Measurements from ENCODE around the gene ZNF343.
"Not testable (repeated sequence)": the region's sequence is repeated elsewhere in the genome, so short reads cannot be mapped to it uniquely, and the experiment has no call there.

ZNF343 gene

DNA sequence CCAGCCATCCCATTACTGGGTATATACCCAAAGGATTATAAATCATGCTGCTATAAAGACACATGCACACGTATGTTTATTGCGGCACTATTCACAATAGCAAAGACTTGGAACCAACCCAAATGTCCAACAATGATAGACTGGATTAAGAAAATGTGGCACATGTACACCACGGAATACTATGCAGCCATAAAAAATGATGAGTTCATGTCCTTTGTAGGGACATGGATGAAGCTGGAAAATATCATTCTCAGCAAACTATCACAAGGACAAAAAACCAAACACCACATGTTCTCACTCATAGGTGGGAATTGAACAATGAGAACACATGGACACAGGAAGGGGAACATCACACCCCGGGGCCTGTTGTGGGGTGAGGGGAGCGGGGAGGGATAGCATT lies 2.3 kb downstream of the ZNF343 start:
- H3K9me3 Mint-ChIP-seq, H3K27me3 Mint-ChIP-seq, H3K4me3 Mint-ChIP-seq, H3K27ac Mint-ChIP-seq, ATAC-seq, DNase-seq: not testable (repeated sequence)
- H3K4me1 Mint-ChIP-seq, result peaks cover 29% of the 10 kb centered on the region

DNA sequence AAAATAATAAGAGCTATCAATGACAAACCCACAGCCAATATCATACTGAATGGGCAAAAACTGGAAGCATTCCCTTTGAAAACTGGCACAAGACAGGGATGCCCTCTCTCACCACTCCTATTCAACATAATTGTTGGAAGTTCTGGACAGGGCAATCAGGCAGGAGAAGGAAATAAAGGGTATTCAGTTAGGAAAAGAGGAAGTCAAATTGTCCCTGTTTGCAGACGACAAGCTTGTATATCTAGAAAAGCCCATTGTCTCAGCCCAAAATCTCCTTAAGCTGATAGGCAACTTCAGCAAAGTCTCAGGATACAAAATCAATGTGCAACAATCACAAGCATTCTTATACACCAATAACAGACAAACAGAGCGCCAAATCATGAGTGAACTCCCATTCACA lies 3.9 kb downstream of the ZNF343 start:
- H3K27me3 Mint-ChIP-seq, ATAC-seq, H3K27ac Mint-ChIP-seq, H3K4me3 Mint-ChIP-seq, H3K9me3 Mint-ChIP-seq, DNase-seq: not testable (repeated sequence)
- peaks cover 29% of the 10 kb centered on the region for H3K4me1 Mint-ChIP-seq

DNA sequence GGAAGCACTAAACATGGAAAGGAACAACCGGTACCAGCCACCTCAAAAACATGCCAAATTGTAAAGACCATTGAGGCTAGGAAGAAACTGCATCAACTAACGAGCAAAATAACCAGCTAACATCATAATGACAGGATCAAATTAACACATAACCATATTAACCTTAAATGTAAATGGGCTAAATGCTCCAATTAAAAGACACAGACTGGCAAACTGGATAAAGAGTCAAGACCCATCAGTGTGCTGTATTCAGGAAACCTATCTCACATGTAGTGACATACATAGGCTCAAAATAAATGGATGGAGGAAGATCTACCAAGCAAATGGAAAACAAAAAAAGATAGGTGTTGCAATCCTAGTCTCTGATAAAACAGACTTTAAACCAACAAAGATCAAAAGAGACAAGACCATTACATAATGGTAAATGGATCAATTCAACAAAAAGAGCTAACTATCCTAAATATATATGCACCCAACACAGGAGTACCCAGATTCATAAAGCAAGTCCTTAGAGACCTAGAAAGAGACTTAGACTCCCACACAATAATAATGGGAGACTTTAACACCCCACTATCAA lies 5.8 kb downstream of the ZNF343 start:
- not testable (repeated sequence) for H3K27ac Mint-ChIP-seq, H3K9me3 Mint-ChIP-seq, ATAC-seq, H3K4me3 Mint-ChIP-seq, DNase-seq, H3K27me3 Mint-ChIP-seq
- peaks cover 23% of the 10 kb centered on the region for H3K4me1 Mint-ChIP-seq

DNA sequence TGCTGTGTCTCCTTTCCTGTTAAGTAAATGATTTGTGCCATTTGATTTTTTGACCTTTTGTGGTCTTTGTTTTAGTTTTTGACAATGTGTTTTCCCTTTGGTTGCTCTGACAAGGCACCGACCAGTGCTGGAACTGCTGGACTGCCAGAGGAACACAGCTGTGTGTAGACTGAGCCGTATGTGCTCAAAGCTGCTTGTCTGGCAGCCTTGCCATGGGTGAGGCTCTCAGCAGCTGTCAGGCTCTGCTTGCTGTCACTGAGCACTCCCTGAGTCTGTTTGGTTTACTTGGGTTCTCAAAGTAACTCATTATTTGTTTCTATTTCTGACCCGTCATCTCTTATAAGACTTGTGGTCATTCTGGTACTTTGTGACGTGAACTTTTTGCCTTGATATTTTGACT lies 23.1 kb downstream of the ZNF343 start:
- Mint-ChIP-seq H3K4me1 (no peaks in the 10 kb centered on the region), H3K27ac (no peak overlapping the region), H3K4me3 (no peak overlapping the region), H3K27me3 (no peaks in the 10 kb centered on the region), H3K9me3 (peaks cover 0 to 4% of the 10 kb centered on the region in 2 donors)
- DNase-seq (no peak), ATAC-seq (no peak)

DNA sequence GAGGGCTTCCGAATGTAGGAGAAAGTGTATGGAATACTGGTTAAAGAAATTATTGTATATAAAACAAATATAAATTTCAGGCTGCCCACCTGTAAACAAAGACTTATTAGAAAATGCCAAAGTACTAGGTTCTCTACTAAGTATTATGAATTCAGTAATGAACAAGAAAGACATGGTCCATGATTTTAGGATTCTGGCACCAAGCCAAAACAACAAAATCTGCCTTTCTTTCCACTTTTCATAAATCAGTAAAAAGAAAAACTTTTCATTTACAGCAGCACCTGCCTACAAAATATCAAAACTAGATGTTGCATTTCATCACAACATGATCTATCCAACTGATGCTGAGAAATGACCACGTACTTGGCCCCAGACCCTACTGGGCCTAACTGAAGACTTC lies 23.6 kb downstream of the ZNF343 start:
- no peak overlapping the region for H3K4me3 Mint-ChIP-seq
- H3K4me1 Mint-ChIP-seq, result no peaks in the 10 kb centered on the region
- ATAC-seq (no peak), DNase-seq (no peak)
- H3K27ac Mint-ChIP-seq, result no peak overlapping the region
- no peaks in the 10 kb centered on the region for H3K27me3 Mint-ChIP-seq
- H3K9me3 Mint-ChIP-seq, result peaks cover 0 to 4% of the 10 kb centered on the region in 2 donors

DNA sequence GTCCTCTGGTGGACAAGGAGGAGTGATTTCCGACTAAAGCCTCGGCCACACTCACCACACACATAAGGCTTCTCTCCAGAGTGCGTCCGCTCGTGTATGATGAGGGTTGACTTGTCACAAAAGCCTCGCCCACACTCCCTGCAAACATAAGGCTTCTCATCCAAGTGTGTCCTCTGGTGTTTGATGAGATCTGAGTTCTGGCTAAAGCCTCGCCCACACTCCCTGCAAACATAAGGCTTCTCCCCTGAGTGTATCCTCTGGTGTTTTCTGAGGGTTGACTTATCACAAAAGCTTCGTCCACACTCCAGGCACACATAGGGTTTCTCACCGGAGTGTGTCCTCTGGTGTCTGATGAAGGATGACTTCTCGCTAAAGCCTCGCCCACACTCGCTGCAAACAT lies 25.2 kb downstream of the ZNF343 start:
- no peak for ATAC-seq
- H3K4me1 Mint-ChIP-seq, result no peaks in the 10 kb centered on the region
- H3K4me3 Mint-ChIP-seq, result no peak overlapping the region
- H3K9me3 Mint-ChIP-seq, result peaks cover 0 to 4% of the 10 kb centered on the region in 2 donors
- no peak overlapping the region for H3K27ac Mint-ChIP-seq
- no peaks in the 10 kb centered on the region for H3K27me3 Mint-ChIP-seq
- no peak for DNase-seq

DNA sequence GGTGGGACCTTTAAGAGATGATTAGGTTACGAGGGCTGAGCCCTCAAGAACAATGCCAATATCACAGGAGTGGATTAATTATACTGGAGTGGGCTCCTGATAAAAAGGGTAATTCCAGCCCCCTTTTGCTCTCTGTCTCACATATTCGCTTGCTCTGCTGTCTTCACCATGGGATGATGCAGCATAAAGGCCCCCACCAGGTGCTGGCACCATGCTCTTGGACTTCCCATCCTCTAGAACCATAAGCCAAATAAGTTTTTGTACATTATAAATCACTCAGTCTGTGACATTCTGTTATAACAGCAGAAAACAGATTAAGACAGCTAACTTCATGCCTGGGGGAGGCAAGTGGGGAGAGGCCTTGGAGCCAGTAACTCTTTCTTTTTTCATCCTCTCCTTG lies 28.3 kb downstream of the ZNF343 start:
- no peak for ATAC-seq
- Mint-ChIP-seq H3K4me3 (no peak overlapping the region), H3K27me3 (no peaks in the 10 kb centered on the region), H3K27ac (no peak overlapping the region), H3K4me1 (no peaks in the 10 kb centered on the region), H3K9me3 (peaks cover 0 to 4% of the 10 kb centered on the region in 2 donors)
- no peak for DNase-seq

DNA sequence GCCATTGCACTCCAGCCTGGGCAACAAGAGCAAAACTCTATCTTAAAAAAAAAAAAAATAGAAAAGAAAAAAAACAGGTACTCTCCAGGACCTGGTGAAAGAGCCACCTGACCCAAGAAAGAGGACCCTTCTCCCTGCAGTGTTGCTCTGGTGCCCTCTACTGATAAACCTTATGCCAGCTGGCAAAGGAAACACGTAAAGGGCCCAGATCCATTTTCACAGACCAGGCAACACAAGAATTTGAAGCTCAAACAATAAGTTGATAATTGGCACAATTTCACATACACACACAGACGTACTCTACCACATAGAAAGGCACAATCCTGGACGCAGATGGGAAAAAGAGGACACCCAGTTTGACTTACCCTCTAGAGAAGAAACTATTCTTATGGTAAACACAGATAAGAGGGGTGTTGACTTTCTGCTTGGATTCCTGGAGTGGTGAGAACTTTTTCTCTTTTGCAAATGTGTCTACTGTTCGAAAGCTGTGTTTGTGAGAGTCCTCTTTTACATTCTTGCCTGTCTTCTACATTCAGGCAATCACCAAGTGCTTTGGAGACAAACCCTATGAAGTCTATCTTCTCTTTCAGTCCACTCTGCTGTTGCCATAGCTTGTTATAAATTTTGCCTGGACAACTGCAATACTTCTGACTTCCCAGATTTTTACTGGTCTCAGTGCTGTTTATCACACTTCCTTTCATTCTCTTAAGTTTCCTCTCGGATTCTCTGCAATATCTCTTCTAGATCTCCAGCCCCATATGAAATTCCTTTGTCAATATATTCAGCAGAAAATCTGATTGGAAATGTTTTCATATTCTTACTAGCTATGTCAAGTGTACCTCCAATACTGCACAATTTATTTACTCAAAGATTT lies 31.7 kb downstream of the ZNF343 start:
- no peak for ATAC-seq
- Mint-ChIP-seq H3K27ac (no peak overlapping the region), H3K27me3 (no peaks in the 10 kb centered on the region), H3K9me3 (peaks cover 0 to 4% of the 10 kb centered on the region in 2 donors), H3K4me1 (no peaks in the 10 kb centered on the region), H3K4me3 (no peak overlapping the region)
- no peak for DNase-seq

DNA sequence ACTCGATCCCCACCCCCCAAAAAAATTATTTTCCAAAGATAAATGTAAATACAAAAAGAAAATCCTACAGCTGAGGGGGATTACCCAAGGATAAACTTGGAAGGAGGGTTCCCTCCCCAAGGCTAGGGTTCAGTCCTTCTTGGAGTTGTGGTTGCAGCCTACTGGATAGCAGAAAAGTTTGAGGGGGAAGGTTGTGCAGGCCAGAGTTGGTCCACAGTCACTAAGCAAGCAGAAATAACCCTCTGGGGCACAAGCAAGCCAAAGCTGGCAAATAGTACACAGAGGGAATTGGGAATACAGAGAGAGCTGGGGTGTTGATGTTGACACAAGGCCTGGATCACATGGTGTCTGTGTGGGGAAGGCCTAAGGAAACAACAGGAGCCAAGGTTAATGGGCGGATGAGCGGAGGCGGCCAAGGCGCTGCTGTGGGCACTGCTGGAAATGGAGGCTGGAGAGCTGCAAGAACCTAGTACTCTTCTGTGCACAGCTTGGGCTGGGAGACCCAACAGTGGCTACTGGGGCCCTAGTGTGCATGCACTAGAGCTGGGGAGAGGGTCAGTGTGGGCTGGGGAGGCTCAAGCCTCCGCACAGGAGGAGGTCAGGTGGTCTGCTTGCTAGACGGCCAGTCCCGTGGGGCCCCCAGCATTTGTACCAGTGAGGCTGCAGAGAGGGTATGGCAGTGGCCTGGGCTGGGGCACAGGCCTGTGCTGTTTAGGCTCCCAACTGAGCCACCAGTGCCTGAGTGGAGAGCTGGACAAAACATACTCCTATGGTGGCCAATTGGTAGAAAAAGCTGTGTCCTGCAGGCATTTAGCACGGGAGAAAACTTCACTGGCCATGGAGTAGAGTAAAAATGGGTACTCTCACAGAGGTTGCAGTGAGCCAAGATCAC lies 32.6 kb downstream of the ZNF343 start:
- no peaks in the 10 kb centered on the region for H3K27me3 Mint-ChIP-seq
- H3K4me3 Mint-ChIP-seq, result no peak overlapping the region
- H3K27ac Mint-ChIP-seq, result no peak overlapping the region
- DNase-seq (no peak), ATAC-seq (no peak)
- H3K9me3 Mint-ChIP-seq, result peaks cover 0 to 2% of the 10 kb centered on the region in 2 donors
- H3K4me1 Mint-ChIP-seq, result peaks cover 7% of the 10 kb centered on the region

DNA sequence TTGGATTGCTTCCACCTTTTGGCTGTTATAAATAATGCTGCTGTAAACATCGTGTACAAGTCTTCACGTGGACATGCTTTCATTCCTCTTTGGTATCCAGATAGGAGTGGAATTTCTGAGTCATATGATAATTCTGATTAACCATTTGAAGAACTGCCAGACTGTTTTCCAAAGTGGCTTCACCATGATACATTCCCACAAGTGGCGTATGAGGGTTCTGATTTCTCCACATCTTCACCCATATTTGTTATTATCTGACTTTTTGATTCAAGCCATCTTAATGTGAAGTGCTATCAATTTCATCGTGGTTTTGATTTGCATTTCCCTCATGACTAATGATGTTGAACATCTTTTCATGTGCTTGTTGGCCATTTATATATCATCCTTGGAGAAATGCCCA lies 35.2 kb downstream of the ZNF343 start:
- Mint-ChIP-seq H3K4me3 (no peak overlapping the region), H3K27me3 (no peaks in the 10 kb centered on the region), H3K27ac (no peak overlapping the region), H3K9me3 (no peaks in the 10 kb centered on the region), H3K4me1 (peaks cover 29% of the 10 kb centered on the region)
- DNase-seq (no peak), ATAC-seq (no peak)

DNA sequence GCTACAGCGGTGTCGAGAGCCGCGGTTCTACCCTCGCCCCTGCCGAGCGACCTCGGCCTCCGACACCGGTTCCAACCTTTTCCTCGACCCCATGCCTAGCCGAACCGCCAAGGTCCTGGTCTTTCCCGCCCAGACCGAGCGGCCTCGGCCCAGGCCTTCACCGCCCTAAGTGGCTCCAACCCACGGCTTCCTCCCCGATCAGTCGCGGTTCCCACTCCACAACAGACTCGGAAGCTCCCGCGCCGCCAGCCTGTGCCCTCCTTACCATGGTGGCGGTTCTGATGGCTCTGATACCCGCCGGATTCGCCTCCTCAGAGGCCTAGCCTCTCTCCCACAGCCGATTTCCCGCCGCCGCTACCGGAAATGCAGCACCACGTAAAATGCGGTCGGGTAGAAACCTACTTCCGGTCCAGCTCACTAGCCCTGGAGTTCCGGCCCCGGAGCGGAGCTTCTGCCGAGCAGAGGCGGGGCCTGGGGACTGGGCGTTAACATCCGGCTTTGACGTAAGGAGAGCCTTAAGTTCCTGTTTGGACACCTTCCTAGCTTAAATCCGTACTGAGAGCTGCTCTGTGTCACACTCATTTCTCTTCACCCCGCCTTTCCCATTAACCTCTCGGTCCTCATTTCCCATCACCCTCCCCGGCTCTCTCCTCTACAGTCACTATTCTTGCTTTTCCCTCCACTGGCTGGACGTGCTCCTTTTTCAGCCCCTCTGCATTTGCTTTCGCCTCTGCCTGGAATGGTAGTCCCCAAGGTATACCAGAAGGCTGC lies 38.1 kb downstream of the ZNF343 start, which contains the start of gene SNRPB:
SNRPB (minus strand) TSS at position 367 of the 771 bp plus-strand sequence; CDS start at position 268, 99 bp downstream.
- H3K4me1 Mint-ChIP-seq, result peaks cover 55% of the 10 kb centered on the region
- no peaks in the 10 kb centered on the region for H3K9me3 Mint-ChIP-seq
- peak within 1 kb of the TSS; percentile 97 to 98 for H3K4me3 Mint-ChIP-seq

DNA sequence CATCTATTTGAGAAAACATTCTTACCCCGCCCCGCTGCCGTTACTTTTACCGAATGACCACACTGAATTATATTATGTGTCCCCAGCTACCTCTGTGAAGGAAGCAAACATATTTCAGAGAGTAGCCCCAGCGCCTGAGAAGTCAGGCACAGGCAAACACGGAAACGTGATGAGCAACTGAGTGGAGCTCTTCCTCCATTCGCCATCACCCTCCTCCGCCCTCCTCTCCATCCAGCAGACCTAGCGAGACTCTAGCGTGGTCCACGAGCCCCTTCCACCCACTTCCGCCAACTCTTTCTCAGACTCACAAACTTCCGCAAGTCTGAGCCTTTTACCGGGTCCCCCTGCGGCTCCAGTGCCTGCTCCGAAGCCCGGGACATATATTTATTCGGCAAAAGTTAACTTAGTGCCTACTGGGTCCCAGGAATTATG lies 38.7 kb downstream of the ZNF343 start:
- Mint-ChIP-seq H3K27me3 (no peaks in the 10 kb centered on the region), H3K27ac (peak overlapping the region; percentile 100), H3K9me3 (no peaks in the 10 kb centered on the region), H3K4me1 (peaks cover 61% of the 10 kb centered on the region), H3K4me3 (peak overlapping the region; percentile 97 to 98)
- DNase-seq (peak; percentile 60 to 69), ATAC-seq (peak; percentile 67)

More for the DNA sequence above, 38.1 kb downstream of the ZNF343 start, which contains the start of gene SNRPB:
- peak; percentile 97 for ATAC-seq
- no peaks in the 10 kb centered on the region for H3K27me3 Mint-ChIP-seq
- peak; percentile 94 to 98 for DNase-seq
- peak within 1 kb of the TSS; percentile 100 for H3K27ac Mint-ChIP-seq

DNA sequence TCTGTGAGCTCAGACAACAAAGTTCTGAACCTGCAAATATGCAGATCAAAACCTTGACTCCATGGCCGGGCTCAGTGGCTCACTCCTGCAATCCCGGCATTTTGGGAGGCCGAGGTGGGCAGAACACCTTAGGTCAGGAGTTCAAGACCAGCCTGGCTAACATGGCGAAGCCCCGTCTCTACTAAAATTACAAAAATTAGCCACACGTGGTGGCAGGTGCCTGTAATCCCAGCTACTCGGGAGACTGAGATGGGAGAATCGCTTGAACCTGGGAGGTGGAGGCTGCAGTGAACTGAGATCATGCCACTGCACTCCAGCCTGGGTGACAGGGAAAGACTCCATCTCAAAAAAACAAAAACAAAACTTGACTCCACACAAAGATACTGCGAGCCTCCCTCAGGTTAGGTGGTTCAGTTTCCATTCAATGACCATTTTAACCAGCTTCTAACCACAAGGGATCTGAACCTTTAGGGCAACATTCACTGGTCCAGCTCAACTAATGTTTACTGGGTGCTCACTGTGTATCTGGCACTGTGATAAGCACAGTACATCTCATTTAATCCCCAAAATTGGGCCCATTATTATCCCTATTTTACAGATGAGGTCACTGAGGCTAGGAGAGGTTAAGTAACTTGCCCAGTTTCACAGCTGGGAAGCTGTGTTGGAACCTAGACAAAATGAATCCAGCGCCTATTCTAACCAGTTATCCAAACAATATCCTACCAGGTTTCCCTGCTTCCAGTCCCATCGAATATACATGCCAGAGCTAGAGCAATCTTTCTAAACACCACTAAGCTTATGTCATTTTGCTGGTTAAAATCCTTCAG lies 39.9 kb downstream of the ZNF343 start:
- DNase-seq (no peak), ATAC-seq (no peak)
- peak overlapping the region; percentile 97 to 98 for H3K4me3 Mint-ChIP-seq
- no peaks in the 10 kb centered on the region for H3K9me3 Mint-ChIP-seq
- peak overlapping the region; percentile 73 to 89 for H3K27ac Mint-ChIP-seq
- no peaks in the 10 kb centered on the region for H3K27me3 Mint-ChIP-seq
- peaks cover 64% of the 10 kb centered on the region for H3K4me1 Mint-ChIP-seq

DNA sequence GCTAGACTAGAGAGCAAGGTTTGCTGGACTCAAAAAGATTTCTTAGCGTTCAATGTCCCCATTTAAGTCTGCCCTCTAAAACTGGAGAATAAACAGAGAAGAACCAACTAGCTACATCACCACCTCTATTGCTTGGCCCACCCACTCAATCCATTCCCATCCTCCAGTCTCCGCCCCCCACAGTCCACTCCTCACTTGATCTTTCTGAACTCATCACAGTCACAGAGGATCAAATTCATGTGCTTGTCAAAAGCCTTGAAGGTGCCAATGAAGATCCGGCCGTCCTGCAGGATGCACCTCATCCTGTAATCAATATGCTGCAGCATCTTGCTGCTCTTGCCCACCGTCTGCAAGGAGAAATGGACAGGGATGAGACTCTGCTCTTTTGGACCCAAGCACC lies 41.3 kb downstream of the ZNF343 start:
- H3K27ac Mint-ChIP-seq, result peak overlapping the region in 1 of 2 donors; percentile 88

More for the DNA sequence above, 41.3 kb downstream of the ZNF343 start:
- H3K4me3 Mint-ChIP-seq, result peak overlapping the region; percentile 97 to 98
- peaks cover 77% of the 10 kb centered on the region for H3K4me1 Mint-ChIP-seq
- H3K27me3 Mint-ChIP-seq, result no peaks in the 10 kb centered on the region
- ATAC-seq (no peak), DNase-seq (no peak)
- H3K9me3 Mint-ChIP-seq, result no peaks in the 10 kb centered on the region

Data from stimulated activated naive CD8-positive, alpha-beta T cell treated with anti-CD3 and anti-CD28 coated beads, Interleukin-15, amount 100 ng/mL, for 72 hours (primary cell).